ENCODE results near the gene CTXND1. TPM values are rescaled to one million over a fixed set of nuclear protein-coding genes. Genes with fewer than 3 reads are reported as not detected.
A peak's percentile ranks its signal among the peaks of the same experiment; 100 is the strongest.

Gene CTXND1
- total RNA-seq, 6 experiments from 2014 or later: 2.7 to 10.1 (median 4.5) TPM

- no peaks in the 10 kb centered on the region for H3K9me3 ChIP-seq
- no peaks in the 10 kb centered on the region for H3K27me3 ChIP-seq
- no peak for TF ChIP-seq POLR2A (IDR thresholded peaks at IDR 0.05)
- intact Hi-C loops (cut with DNase I): no loop called here
- ATAC-seq: no peak
- peaks cover 0 to under 1% (median 0%) of the 10 kb centered on the region in 4 donors for H3K4me1 ChIP-seq
- 55% methylated on average over 3 of the region's 3 CpGs for WGBS (ENCODE audit: insufficient coverage, low coverage, low lambda C conversion rate, missing lambda C conversion rate)
- H3K27ac ChIP-seq: no peak overlapping the region
- no peak for DNase-seq
- H3K4me3 ChIP-seq: no peak overlapping the region
- no peaks in the 10 kb centered on the region for H3K36me3 ChIP-seq
Observed at GRCh38 chr15:80266113-80266512, 14.1 kb upstream of the CTXND1 start.

DNA sequence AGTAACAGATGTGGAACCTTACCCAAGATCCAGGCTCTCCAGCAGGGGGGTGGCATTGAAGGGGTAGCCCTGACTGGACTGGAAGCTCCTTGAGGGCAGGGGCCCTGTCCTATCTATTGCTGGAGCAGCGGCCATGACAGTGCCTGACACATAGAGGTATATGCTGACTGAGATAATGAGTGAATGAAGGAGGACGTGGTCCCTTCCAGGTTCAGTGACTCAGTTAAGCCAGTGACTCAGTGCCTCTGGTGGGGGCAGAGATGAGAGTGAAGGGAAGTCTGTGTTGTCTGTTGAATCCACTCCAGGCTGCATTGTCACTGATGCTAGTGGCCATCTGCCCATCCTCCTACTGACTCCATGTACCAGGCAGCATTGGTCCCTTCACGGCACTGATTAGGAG lies 13.0 kb upstream of the CTXND1 start:
- TF ChIP-seq, protein P1, sequence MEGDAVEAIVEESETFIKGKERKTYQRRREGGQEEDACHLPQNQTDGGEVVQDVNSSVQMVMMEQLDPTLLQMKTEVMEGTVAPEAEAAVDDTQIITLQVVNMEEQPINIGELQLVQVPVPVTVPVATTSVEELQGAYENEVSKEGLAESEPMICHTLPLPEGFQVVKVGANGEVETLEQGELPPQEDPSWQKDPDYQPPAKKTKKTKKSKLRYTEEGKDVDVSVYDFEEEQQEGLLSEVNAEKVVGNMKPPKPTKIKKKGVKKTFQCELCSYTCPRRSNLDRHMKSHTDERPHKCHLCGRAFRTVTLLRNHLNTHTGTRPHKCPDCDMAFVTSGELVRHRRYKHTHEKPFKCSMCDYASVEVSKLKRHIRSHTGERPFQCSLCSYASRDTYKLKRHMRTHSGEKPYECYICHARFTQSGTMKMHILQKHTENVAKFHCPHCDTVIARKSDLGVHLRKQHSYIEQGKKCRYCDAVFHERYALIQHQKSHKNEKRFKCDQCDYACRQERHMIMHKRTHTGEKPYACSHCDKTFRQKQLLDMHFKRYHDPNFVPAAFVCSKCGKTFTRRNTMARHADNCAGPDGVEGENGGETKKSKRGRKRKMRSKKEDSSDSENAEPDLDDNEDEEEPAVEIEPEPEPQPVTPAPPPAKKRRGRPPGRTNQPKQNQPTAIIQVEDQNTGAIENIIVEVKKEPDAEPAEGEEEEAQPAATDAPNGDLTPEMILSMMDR (IDR thresholded peaks at IDR 0.05): no peak
- TF ChIP-seq POLR2A (IDR thresholded peaks at IDR 0.05): no peak
- DNase-seq (no peak), ATAC-seq (no peak)
- H3K4me3 ChIP-seq: no peak overlapping the region
- peaks cover 0 to 11% (median 2%) of the 10 kb centered on the region in 4 donors for H3K4me1 ChIP-seq
- no peaks in the 10 kb centered on the region for H3K36me3 ChIP-seq
- H3K27ac ChIP-seq: no peak overlapping the region
- H3K27me3 ChIP-seq: no peaks in the 10 kb centered on the region
- no CpG with 5 or more reads among the region's 3 CpGs for WGBS (ENCODE audit: insufficient coverage, low coverage, low lambda C conversion rate, missing lambda C conversion rate)
- H3K9me3 ChIP-seq: no peaks in the 10 kb centered on the region
- intact Hi-C loops (cut with DNase I): no loop called here

DNA sequence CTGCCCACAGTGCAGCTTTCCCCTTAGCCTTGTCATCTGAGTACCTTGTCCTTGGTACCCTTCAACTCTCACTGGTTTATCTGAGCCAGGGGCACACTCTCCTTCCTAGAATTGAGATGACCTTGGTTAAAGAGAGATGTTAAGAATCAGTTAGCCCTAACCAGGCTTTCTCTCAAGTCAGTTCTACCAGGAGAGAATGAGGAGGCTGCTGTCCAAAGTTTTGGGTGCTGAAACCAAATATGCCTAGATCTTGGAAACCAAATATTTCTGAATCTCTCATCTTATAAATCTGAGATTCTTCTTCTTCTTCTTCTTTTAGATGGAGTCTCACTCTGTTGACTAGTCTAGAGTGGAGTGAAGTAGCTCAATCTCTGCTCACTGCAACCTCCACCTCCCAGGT lies 12.0 kb upstream of the CTXND1 start:
- TF ChIP-seq, protein P1 (IDR thresholded peaks at IDR 0.05): no peak
- no peak for TF ChIP-seq POLR2A (IDR thresholded peaks at IDR 0.05)
- Histone ChIP-seq H3K27ac (no peak overlapping the region), H3K4me1 (peaks cover 0 to 19% (median 3%) of the 10 kb centered on the region in 4 donors), H3K27me3 (no peaks in the 10 kb centered on the region), H3K4me3 (no peak overlapping the region), H3K36me3 (no peaks in the 10 kb centered on the region), H3K9me3 (no peaks in the 10 kb centered on the region)
- no peak for DNase-seq
- intact Hi-C loops (cut with DNase I): no loop called here
- no peak for ATAC-seq

- WGBS (ENCODE audit: insufficient coverage, low coverage, low lambda C conversion rate, missing lambda C conversion rate): 36% methylated on average over 2 of the region's 2 CpGs
- no peaks in the 10 kb centered on the region for H3K27me3 ChIP-seq
- no peaks in the 10 kb centered on the region for H3K9me3 ChIP-seq
- no peak for TF ChIP-seq POLR2A (IDR thresholded peaks at IDR 0.05)
- TF ChIP-seq, protein P1 (IDR thresholded peaks at IDR 0.05): peak in 1 of 4 donors; percentile 5
- H3K27ac ChIP-seq: peak overlapping the region in 1 of 3 donors; percentile 93
- DNase-seq (peak; percentile 56 to 91 (median 58)), ATAC-seq (peak; percentile 84 to 94 (median 88))
- peaks cover 0 to 20% (median 3%) of the 10 kb centered on the region in 4 donors for H3K4me1 ChIP-seq
- no peak overlapping the region for H3K4me3 ChIP-seq
- intact Hi-C loops (cut with DNase I): no loop called here
- no peaks in the 10 kb centered on the region for H3K36me3 ChIP-seq
Observed at GRCh38 chr15:80260551-80260950, 8.5 kb upstream of the CTXND1 start.

DNA sequence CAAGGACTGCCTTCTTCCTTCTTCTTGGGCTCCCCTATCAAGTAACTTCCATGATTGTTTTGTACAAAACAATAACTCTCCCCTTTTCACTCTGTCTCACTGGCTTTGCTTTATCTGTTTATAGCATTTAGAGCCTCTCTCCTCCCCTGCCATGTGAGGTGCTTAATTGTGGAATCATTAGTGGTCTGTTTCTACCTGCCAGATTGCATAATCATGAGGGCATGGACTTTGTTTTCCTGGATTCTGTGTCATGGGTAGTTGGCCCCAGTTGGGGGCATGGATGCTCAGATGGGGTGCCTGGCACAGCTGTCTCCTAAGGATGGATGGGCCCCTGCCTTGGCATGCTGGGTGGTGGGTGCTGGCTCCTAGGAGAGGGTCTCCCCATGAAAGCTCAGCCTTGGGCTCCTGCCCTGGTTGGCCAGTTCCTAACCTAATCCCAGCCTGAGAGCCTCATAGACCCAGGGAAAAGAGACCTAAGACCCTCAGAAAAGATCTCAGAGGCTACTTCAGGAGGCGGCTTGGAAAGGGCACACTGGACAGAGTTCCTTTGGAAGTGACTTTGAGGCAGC lies 8.0 kb upstream of the CTXND1 start:
- intact Hi-C loops (cut with DNase I): no loop called here
- WGBS (ENCODE audit: insufficient coverage, low coverage, low lambda C conversion rate, missing lambda C conversion rate): 80% methylated on average over 1 of the region's 1 CpG
- ATAC-seq (peak; percentile 67 to 86 (median 79)), DNase-seq (no peak)
- Histone ChIP-seq H3K4me1 (peaks cover 0 to 20% (median 3%) of the 10 kb centered on the region in 4 donors), H3K36me3 (no peaks in the 10 kb centered on the region), H3K27ac (peak overlapping the region in 2 of 3 donors; percentile 29 to 93), H3K9me3 (no peaks in the 10 kb centered on the region), H3K27me3 (no peaks in the 10 kb centered on the region), H3K4me3 (peak overlapping the region in 1 of 3 donors; percentile 16)
- TF ChIP-seq, protein P1 (IDR thresholded peaks at IDR 0.05): no peak
- peak; percentile 20 for TF ChIP-seq POLR2A (IDR thresholded peaks at IDR 0.05)

Data from right lobe of liver (tissue), 6 donors.